ENCODE data around the gene ZNF521.

DNA sequence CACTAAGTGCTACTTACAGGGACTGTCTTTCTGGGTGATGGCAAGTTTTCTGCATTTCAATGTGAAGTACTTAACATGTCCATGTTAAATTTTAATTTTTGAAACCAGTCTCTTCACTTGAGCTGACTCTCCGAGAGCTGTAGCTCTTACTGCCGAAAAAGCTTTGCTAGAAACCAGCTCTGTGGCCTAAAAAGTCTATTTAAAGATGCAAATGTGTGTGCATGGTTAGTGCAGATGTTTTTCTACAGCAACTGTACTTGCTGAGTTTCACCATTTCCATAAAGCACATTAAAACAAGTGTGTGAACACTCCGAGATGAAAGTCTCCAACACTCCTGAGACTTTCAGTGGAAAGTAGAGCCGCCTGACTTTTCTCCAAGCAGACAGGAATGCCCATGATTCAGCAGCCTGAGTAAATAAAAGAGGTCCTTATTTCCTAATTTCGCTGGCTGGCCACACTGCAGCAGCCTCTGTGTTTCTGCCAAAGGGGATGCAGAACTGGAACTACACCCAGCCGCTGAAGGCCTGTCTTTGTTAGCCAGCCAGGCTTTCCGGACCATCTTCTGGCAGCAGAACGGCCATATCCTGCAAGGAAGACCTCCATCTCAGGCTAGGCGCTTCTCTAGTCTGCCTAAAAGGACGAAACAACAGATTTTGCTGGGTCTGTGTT lies 121.2 kb downstream of the ZNF521 start:
- TF ChIP-seq, protein P1, sequence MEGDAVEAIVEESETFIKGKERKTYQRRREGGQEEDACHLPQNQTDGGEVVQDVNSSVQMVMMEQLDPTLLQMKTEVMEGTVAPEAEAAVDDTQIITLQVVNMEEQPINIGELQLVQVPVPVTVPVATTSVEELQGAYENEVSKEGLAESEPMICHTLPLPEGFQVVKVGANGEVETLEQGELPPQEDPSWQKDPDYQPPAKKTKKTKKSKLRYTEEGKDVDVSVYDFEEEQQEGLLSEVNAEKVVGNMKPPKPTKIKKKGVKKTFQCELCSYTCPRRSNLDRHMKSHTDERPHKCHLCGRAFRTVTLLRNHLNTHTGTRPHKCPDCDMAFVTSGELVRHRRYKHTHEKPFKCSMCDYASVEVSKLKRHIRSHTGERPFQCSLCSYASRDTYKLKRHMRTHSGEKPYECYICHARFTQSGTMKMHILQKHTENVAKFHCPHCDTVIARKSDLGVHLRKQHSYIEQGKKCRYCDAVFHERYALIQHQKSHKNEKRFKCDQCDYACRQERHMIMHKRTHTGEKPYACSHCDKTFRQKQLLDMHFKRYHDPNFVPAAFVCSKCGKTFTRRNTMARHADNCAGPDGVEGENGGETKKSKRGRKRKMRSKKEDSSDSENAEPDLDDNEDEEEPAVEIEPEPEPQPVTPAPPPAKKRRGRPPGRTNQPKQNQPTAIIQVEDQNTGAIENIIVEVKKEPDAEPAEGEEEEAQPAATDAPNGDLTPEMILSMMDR (IDR thresholded peaks at IDR 0.05), result no peak
- no peak for TF ChIP-seq ZFX (IDR thresholded peaks at IDR 0.05; ENCODE audit: borderline replicate concordance)

Measured in 22Rv1 (cell line).